ENCODE measurements around the gene EIF4E1B.

- TF ChIP-seq CTCF (conservative IDR thresholded peaks at IDR 0.05; ENCODE audit: low read length) (no peak), EZH2phosphoT487 (IDR thresholded peaks at IDR 0.05; ENCODE audit: borderline replicate concordance) (no peak)
These were observed 8.8 kb upstream of the EIF4E1B start for GRCh38 chr5:176621661-176622079.

Measured in Loucy (cell line).